OCI-LY7 (cell line): ENCODE results near the gene STK35. TPM values are rescaled to one million over a fixed set of nuclear protein-coding genes. Genes with fewer than 3 reads are reported as not detected.

ENCODE experiments used
- BruUV-seq: library from RNA; stranded (reverse); fragments of 400-500 nt; replicated peaks from 2 replicates; lab custom pipeline; 2021; lab: Mats Ljungman, UMichigan
- CTCF ChIA-PET: fragments of 300-600 bp; sonication (Branson Sonifier 250); formaldehyde crosslinking; loops from one replicate; lab custom pipeline; 2022; ENCODE audit warnings: antibody characterized with exemption; ENCODE audit not compliant: unreplicated experiment; lab: Charles Lee
- POLR2A ChIA-PET: fragments of 300-600 bp; sonication (Branson Sonifier 250); formaldehyde crosslinking; loops from one replicate; lab custom pipeline; 2022; ENCODE audit warnings: antibody characterized with exemption; lab: Charles Lee
- DNase-seq: peaks from one replicate; pipeline ENCODE4 v3.0.0-alpha.2; 2015; ENCODE audit warnings: low spot score
- H2AFZ ChIP-seq: fragments of 200-600 bp; sonication (generic), shearing (Covaris generic); 2 replicates; pipeline ENCODE4 v1.6.1; 2014; ENCODE audit warnings: mild to moderate bottlenecking, antibody characterized with exemption, low read length, moderate library complexity
- H3K27ac ChIP-seq: fragments of 200-600 bp; sonication (generic); 2 replicates; pipeline ENCODE4 v1.5.1; 2014; ENCODE audit warnings: mixed run types, low read depth, mild to moderate bottlenecking, moderate library complexity, low read length, inconsistent platforms; ENCODE audit not compliant: poor library complexity, severe bottlenecking
- H3K36me3 ChIP-seq: fragments of 200-600 bp; sonication (generic); 2 replicates; pipeline ENCODE4 v1.6.1; 2014; ENCODE audit warnings: mild to moderate bottlenecking, antibody characterized with exemption, low read length, moderate library complexity, mixed read lengths; ENCODE audit not compliant: insufficient read depth
- H3K4me1 ChIP-seq: fragments of 200-600 bp; sonication (generic); 2 replicates; pipeline ENCODE4 v1.5.1; 2014; ENCODE audit warnings: mild to moderate bottlenecking, low read length; ENCODE audit not compliant: insufficient read depth, poor library complexity, severe bottlenecking
- H3K4me2 ChIP-seq: fragments of 200-600 bp; sonication (generic); 2 replicates; pipeline ENCODE4 v1.6.1; 2014; ENCODE audit warnings: mild to moderate bottlenecking, low read length
- H3K4me3 ChIP-seq: fragments of 200-600 bp; sonication (generic); 2 replicates; pipeline ENCODE4 v1.5.1; 2014; ENCODE audit warnings: mild to moderate bottlenecking, low read depth, low read length; ENCODE audit not compliant: poor library complexity, severe bottlenecking
- H3K79me2 ChIP-seq: fragments of 200-600 bp; sonication (generic); 2 replicates; pipeline ENCODE4 v1.6.1; 2016; ENCODE audit warnings: low read depth, mild to moderate bottlenecking, low read length, moderate library complexity, mixed read lengths; ENCODE audit not compliant: insufficient read depth
- H3K9me2 ChIP-seq: fragments of 200-600 bp; sonication (generic); 2 replicates; pipeline ENCODE4 v1.6.1; 2016; ENCODE audit warnings: mild to moderate bottlenecking, low read length, mixed read lengths; ENCODE audit not compliant: insufficient read depth
- H3K9me3 ChIP-seq: fragments of 200-600 bp; sonication (generic); 2 replicates; pipeline ENCODE4 v1.6.1; 2014; ENCODE audit warnings: mild to moderate bottlenecking, mixed run types, low read length, mixed read lengths
- H4K20me1 ChIP-seq: fragments of 200-600 bp; sonication (generic); 2 replicates; pipeline ENCODE4 v1.6.1; 2014; ENCODE audit warnings: mild to moderate bottlenecking, antibody characterized with exemption, low read length, moderate library complexity, mixed read lengths; ENCODE audit not compliant: insufficient read depth
- CTCF ChIP-seq: fragments of 200-600 bp; sonication (generic); conservative IDR thresholded peaks from 2 replicates; pipeline ENCODE4 v1.5.1; 2014; ENCODE audit warnings: mild to moderate bottlenecking, antibody characterized with exemption, low read length, moderate library complexity, mixed read lengths
- EZH2phosphoT487 ChIP-seq: fragments of 200-600 bp; sonication (generic); IDR thresholded peaks from 2 replicates; pipeline ENCODE4 v1.6.1; 2018; ENCODE audit warnings: low read depth, borderline replicate concordance, mild to moderate bottlenecking, mixed run types, antibody characterized with exemption, low read length, moderate library complexity, mixed read lengths
- intact Hi-C: fragments of 100-400 bp; cut with micrococcal nuclease; formaldehyde crosslinking; loops from one replicate; pipeline ENCODE4 v1.10.0; 2022; ENCODE audit not compliant: unreplicated experiment
- total RNA-seq, 2 experiments: library from RNA; depleted of rRNA in 1 of 2; stranded (reverse); fragments of >200 nt in 1 of 2; shearing (Covaris generic) in 1 of 2; gene quantifications; 2 replicates each; pipeline ENCODE4 v1.2.3, GENCODE V29; 2014 to 2022

STK35 gene
- total RNA-seq, 2 experiments from 2014 or later = 21.4 to 22.3 TPM

GRCh38 chr20:2178318-2179232 lies 76.9 kb downstream of the STK35 start:
- no TSS peak for BruUV-seq
- Histone ChIP-seq H3K4me3 (no peak overlapping the region), H3K27ac (no peak overlapping the region), H3K9me2 (no peaks in the 10 kb centered on the region), H3K9me3 (no peaks in the 10 kb centered on the region), H2AFZ (no peak overlapping the region), H3K79me2 (no peaks in the 10 kb centered on the region), H3K4me2 (no peak overlapping the region), H4K20me1 (no peaks in the 10 kb centered on the region), H3K4me1 (no peaks in the 10 kb centered on the region), H3K36me3 (no peaks in the 10 kb centered on the region)
- intact Hi-C loops = no loop called here
- DNase-seq = no peak
- TF ChIP-seq EZH2phosphoT487 = no peak
- no peak for TF ChIP-seq CTCF
- POLR2A ChIA-PET = no interaction called here
- CTCF ChIA-PET = interaction anchor here (0.6 kb wide), 1 partner anchor 901 kb away, joined by 3 read pairs; no protein-coding TSS in a partner anchor

GRCh38 chr20:2179233-2179580 lies 77.6 kb downstream of the STK35 start:
- Histone ChIP-seq H3K4me1 (no peaks in the 10 kb centered on the region), H3K9me3 (no peaks in the 10 kb centered on the region), H3K4me3 (no peak overlapping the region), H3K9me2 (no peaks in the 10 kb centered on the region), H3K4me2 (no peak overlapping the region), H2AFZ (no peak overlapping the region), H3K79me2 (no peaks in the 10 kb centered on the region), H3K36me3 (no peaks in the 10 kb centered on the region), H3K27ac (no peak overlapping the region), H4K20me1 (no peaks in the 10 kb centered on the region)
- POLR2A ChIA-PET = interaction anchor here (0.6 kb wide), 1 partner anchor 97 kb away, joined by 3 read pairs; no protein-coding TSS in a partner anchor
- CTCF ChIA-PET = interaction anchor here (0.6 kb wide), 1 partner anchor 900 kb away, joined by 3 read pairs; no protein-coding TSS in a partner anchor
- TF ChIP-seq CTCF (no peak), EZH2phosphoT487 (no peak)
- intact Hi-C loops = no loop called here
- BruUV-seq = no TSS peak
- DNase-seq = no peak

GRCh38 chr20:2179949-2180348 lies 78.3 kb downstream of the STK35 start:
- H3K27ac ChIP-seq = no peak overlapping the region
- no peaks in the 10 kb centered on the region for H3K9me3 ChIP-seq
- no peak overlapping the region for H3K4me3 ChIP-seq
- H4K20me1 ChIP-seq = no peaks in the 10 kb centered on the region
- no TSS peak for BruUV-seq
- no peaks in the 10 kb centered on the region for H3K9me2 ChIP-seq
- no peak overlapping the region for H2AFZ ChIP-seq
- H3K36me3 ChIP-seq = no peaks in the 10 kb centered on the region
- CTCF ChIA-PET = no interaction called here
- no peak for TF ChIP-seq EZH2phosphoT487
- no peak for TF ChIP-seq CTCF
- POLR2A ChIA-PET = no interaction called here
- H3K79me2 ChIP-seq = no peaks in the 10 kb centered on the region
- H3K4me2 ChIP-seq = no peak overlapping the region
- intact Hi-C loops = no loop called here
- no peak for DNase-seq
- no peaks in the 10 kb centered on the region for H3K4me1 ChIP-seq
